Left lobe of liver (tissue), 2 donors: Measurements from ENCODE around the gene NFKB1. TPM values are rescaled to one million over a fixed set of nuclear protein-coding genes. Genes with fewer than 3 reads are reported as not detected.
"Not testable (repeated sequence)": the region's sequence is repeated elsewhere in the genome, so short reads cannot be mapped to it uniquely, and the experiment has no call there.

Source experiments
- ATAC-seq: fragments of 200-7000 bp; cut with Tn5 transposase; one replicate; pipeline ENCODE4 v1.9.1; 2020; ENCODE audit warnings: mild to moderate bottlenecking, moderate library complexity
- DNase-seq: peaks from one replicate; pipeline ENCODE4 v3.0.0-alpha.2; 2020; ENCODE audit warnings: low spot score
- total RNA-seq: library from RNA; stranded (reverse); gene quantifications from one replicate; pipeline ENCODE4 v1.2.1, GENCODE V29; 2021
- donor health status: DM: no; HTN: no; CAD: no; lungs with moderate emphysema.
- donor health status: DM: no; HTN: yes; CAD: no.

NFKB1 gene
- total RNA-seq, 1 donor from 2014 or later, result 15.6 TPM

- ATAC-seq (no peak), DNase-seq (no peak)
Observed at GRCh38 chr4:102598086-102598761, 97.1 kb downstream of the NFKB1 start.

GRCh38 chr4:102598762-102599374 lies 97.7 kb downstream of the NFKB1 start:
- no peak for ATAC-seq
- DNase-seq, result no peak

- DNase-seq (no peak), ATAC-seq (no peak)
Observed at GRCh38 chr4:102599455-102599854, 98.3 kb downstream of the NFKB1 start.

- ATAC-seq (no peak), DNase-seq (no peak)
Observed at GRCh38 chr4:102599886-102600285, 98.7 kb downstream of the NFKB1 start.

- DNase-seq, result no peak
Observed at GRCh38 chr4:102600689-102601088, 99.5 kb downstream of the NFKB1 start.

GRCh38 chr4:102601586-102602227 lies 100.5 kb downstream of the NFKB1 start:
- ATAC-seq (peak; percentile 60), DNase-seq (no peak)

More at GRCh38 chr4:102600689-102601088, 99.5 kb downstream of the NFKB1 start:
- no peak for ATAC-seq

- ATAC-seq, result no peak
Observed at GRCh38 chr4:102604222-102604940, 103.2 kb downstream of the NFKB1 start.

GRCh38 chr4:102606261-102606660 lies 105.1 kb downstream of the NFKB1 start:
- DNase-seq, result no peak
- ATAC-seq, result no peak

More at GRCh38 chr4:102604222-102604940, 103.2 kb downstream of the NFKB1 start:
- DNase-seq, result no peak

- ATAC-seq (no peak), DNase-seq (no peak)
Observed at GRCh38 chr4:102606846-102607450, 105.8 kb downstream of the NFKB1 start.

- ATAC-seq (no peak), DNase-seq (no peak)
Observed at GRCh38 chr4:102608190-102608589, 107.0 kb downstream of the NFKB1 start.

- peak; percentile 47 for ATAC-seq
- DNase-seq, result no peak
Observed at GRCh38 chr4:102610007-102610406, 108.8 kb downstream of the NFKB1 start.

GRCh38 chr4:102610476-102610875 lies 109.3 kb downstream of the NFKB1 start:
- no peak for DNase-seq
- ATAC-seq, result no peak

GRCh38 chr4:102612210-102612609 lies 111.1 kb downstream of the NFKB1 start:
- ATAC-seq, result no peak
- no peak for DNase-seq

- DNase-seq (no peak), ATAC-seq (peak; percentile 37)
Observed at GRCh38 chr4:102612824-102613366, 111.7 kb downstream of the NFKB1 start.

- DNase-seq (no peak), ATAC-seq (peak; percentile 36)
Observed at GRCh38 chr4:102614801-102615200, 113.6 kb downstream of the NFKB1 start.

- ATAC-seq (no peak), DNase-seq (no peak)
Observed at GRCh38 chr4:102616636-102617035, 115.5 kb downstream of the NFKB1 start.

GRCh38 chr4:102619021-102619420 lies 117.9 kb downstream of the NFKB1 start:
- ATAC-seq, DNase-seq: not testable (repeated sequence)

GRCh38 chr4:102619776-102620631 lies 118.8 kb downstream of the NFKB1 start:
- not testable (repeated sequence) for DNase-seq
- peak; percentile 27 for ATAC-seq

- ATAC-seq, result peak; percentile 95
Observed at GRCh38 chr4:102620697-102621497, 119.7 kb downstream of the NFKB1 start.

More at GRCh38 chr4:102620697-102621497, 119.7 kb downstream of the NFKB1 start:
- peak; percentile 59 for DNase-seq
